HEK293 (cell line): ENCODE data around the gene INTS1.

Source experiments
- CTCF ChIP-seq: fragments of 450-650 bp; formaldehyde crosslinking; IDR thresholded peaks from 2 replicates; pipeline ENCODE4 v1.5.1; 2016; ENCODE audit warnings: missing biosample characterization, missing genetic modification characterization
- ZEB2 ChIP-seq: fragments of 450-650 bp; formaldehyde crosslinking; IDR thresholded peaks from 2 replicates; pipeline ENCODE4 v1.5.1; 2016; ENCODE audit warnings: missing biosample characterization, missing genetic modification characterization
- ZIC2 ChIP-seq: fragments of 450-650 bp; formaldehyde crosslinking; IDR thresholded peaks from 2 replicates; pipeline ENCODE4 v1.5.1; 2016; ENCODE audit warnings: missing biosample characterization, missing genetic modification characterization
- ZNF223 ChIP-seq: fragments of 450-650 bp; formaldehyde crosslinking; IDR thresholded peaks from 2 replicates; pipeline ENCODE4 v1.5.1; 2016; ENCODE audit warnings: missing biosample characterization, missing genetic modification characterization

DNA sequence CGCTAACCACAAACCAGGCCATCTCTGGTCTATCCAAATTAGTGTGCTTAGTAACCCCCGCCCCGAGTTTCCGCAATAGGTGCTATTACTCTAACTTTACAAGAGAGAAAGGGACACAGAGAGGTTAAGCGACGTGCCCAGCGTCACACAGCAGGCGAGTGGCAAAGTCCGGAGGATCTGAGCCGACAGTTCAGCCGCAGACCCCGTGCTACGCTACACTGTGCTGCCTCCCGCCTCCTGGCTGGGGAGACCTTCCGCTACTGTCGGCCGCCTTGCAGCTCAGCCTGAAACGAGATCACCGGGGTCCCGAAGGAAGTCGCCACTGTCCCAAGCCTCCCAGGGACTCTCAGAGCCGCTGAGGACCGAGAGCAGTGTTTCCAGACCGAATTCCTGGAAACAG, 799 bp downstream of the INTS1 start:
- TF ChIP-seq ZEB2 (tag by site-specific recombination) = no peak
- TF ChIP-seq ZNF223 (tag by site-specific recombination) = no peak
- no peak for TF ChIP-seq CTCF (tag by site-specific recombination)
- no peak for TF ChIP-seq ZIC2 (tag by site-specific recombination)
